ENCODE data around the gene APBA2. TPM values are rescaled to one million over a fixed set of nuclear protein-coding genes. Genes with fewer than 3 reads are reported as not detected.
"Not testable (repeated sequence)": the region's sequence is repeated elsewhere in the genome, so short reads cannot be mapped to it uniquely, and the experiment has no call there.

Gene APBA2
- total RNA-seq, 1 experiment from 2014 or later, result 12.9 TPM

- no peak overlapping the region for H3K27ac ChIP-seq (ENCODE audit: low read depth, low read length, poor library complexity, severe bottlenecking)
- no peak for DNase-seq (ENCODE audit: low spot score)
- TF ChIP-seq CTCF (conservative IDR thresholded peaks at IDR 0.05; ENCODE audit: low read depth, low read length) (no peak), EZH2 (IDR thresholded peaks at IDR 0.05; ENCODE audit: borderline replicate concordance, low read depth, low read length, poor library complexity, severe bottlenecking) (no peak)
- intact Hi-C loops (cut with micrococcal nuclease; ENCODE audit: unreplicated experiment), result no loop called here
- H3K4me3 ChIP-seq (ENCODE audit: low read depth, low read length, poor library complexity, severe bottlenecking), result no peak overlapping the region
- POLR2A ChIA-PET (ENCODE audit: low non-redundant PET), result no interaction called here
- no peaks in the 10 kb centered on the region for H3K36me3 ChIP-seq (ENCODE audit: insufficient read depth, low read length, poor library complexity, severe bottlenecking)
- CTCF ChIA-PET, result no interaction called here
- no peaks in the 10 kb centered on the region for H3K27me3 ChIP-seq (replicated peaks; ENCODE audit: insufficient read depth, low read depth, low read length, poor library complexity)
- BruUV-seq (replicated peaks), result no TSS peak
- H3K9me3 ChIP-seq (ENCODE audit: low read depth, low read length, poor library complexity, severe bottlenecking), result no peaks in the 10 kb centered on the region
- no peaks in the 10 kb centered on the region for H3K4me1 ChIP-seq (ENCODE audit: insufficient read depth, low read length, poor library complexity, severe bottlenecking)
These were observed 24.7 kb upstream of the APBA2 start for GRCh38 chr15:28861031-28861534.

GRCh38 chr15:28861589-28862293 lies 24.0 kb upstream of the APBA2 start:
- BruUV-seq (replicated peaks); H3K27ac ChIP-seq (ENCODE audit: low read depth, low read length, poor library complexity, severe bottlenecking); DNase-seq (ENCODE audit: low spot score); POLR2A ChIA-PET (ENCODE audit: low non-redundant PET); H3K9me3 ChIP-seq (ENCODE audit: low read depth, low read length, poor library complexity, severe bottlenecking); H3K36me3 ChIP-seq (ENCODE audit: insufficient read depth, low read length, poor library complexity, severe bottlenecking); CTCF ChIA-PET; intact Hi-C loops (cut with micrococcal nuclease; ENCODE audit: unreplicated experiment); H3K4me1 ChIP-seq (ENCODE audit: insufficient read depth, low read length, poor library complexity, severe bottlenecking); H3K4me3 ChIP-seq (ENCODE audit: low read depth, low read length, poor library complexity, severe bottlenecking); H3K27me3 ChIP-seq (replicated peaks; ENCODE audit: insufficient read depth, low read depth, low read length, poor library complexity): not testable (repeated sequence)

GRCh38 chr15:28868744-28869345 lies 16.9 kb upstream of the APBA2 start:
- DNase-seq (ENCODE audit: low spot score), result no peak
- BruUV-seq (replicated peaks), result no TSS peak
- CTCF ChIA-PET, result no interaction called here

More at GRCh38 chr15:28868744-28869345, 16.9 kb upstream of the APBA2 start:
- no peaks in the 10 kb centered on the region for H3K4me1 ChIP-seq (ENCODE audit: insufficient read depth, low read length, poor library complexity, severe bottlenecking)
- H3K4me3 ChIP-seq (ENCODE audit: low read depth, low read length, poor library complexity, severe bottlenecking), result no peak overlapping the region
- no peak overlapping the region for H3K27ac ChIP-seq (ENCODE audit: low read depth, low read length, poor library complexity, severe bottlenecking)
- POLR2A ChIA-PET (ENCODE audit: low non-redundant PET), result no interaction called here
- TF ChIP-seq EZH2 (IDR thresholded peaks at IDR 0.05; ENCODE audit: borderline replicate concordance, low read depth, low read length, poor library complexity, severe bottlenecking) (no peak), CTCF (conservative IDR thresholded peaks at IDR 0.05; ENCODE audit: low read depth, low read length) (no peak)
- no peaks in the 10 kb centered on the region for H3K36me3 ChIP-seq (ENCODE audit: insufficient read depth, low read length, poor library complexity, severe bottlenecking)
- H3K27me3 ChIP-seq (replicated peaks; ENCODE audit: insufficient read depth, low read depth, low read length, poor library complexity), result no peaks in the 10 kb centered on the region
- intact Hi-C loops (cut with micrococcal nuclease; ENCODE audit: unreplicated experiment), result no loop called here
- H3K9me3 ChIP-seq (ENCODE audit: low read depth, low read length, poor library complexity, severe bottlenecking), result no peaks in the 10 kb centered on the region
